ENCODE results near the gene RPS10.

The RPS10 gene

GRCh38 chr6:34457382-34457741, 31.5 kb upstream of the RPS10 start:
- H3K36me3 ChIP-seq (ENCODE audit: insufficient read depth, low read length): no peaks in the 10 kb centered on the region
- H3K27ac ChIP-seq (ENCODE audit: low read depth, low read length, poor library complexity, severe bottlenecking): no peak overlapping the region
- no peak for TF ChIP-seq EZH2 (IDR thresholded peaks at IDR 0.05; ENCODE audit: borderline replicate concordance, low read length)
- TF ChIP-seq CTCF (IDR thresholded peaks at IDR 0.05; ENCODE audit: low read length): no peak
- peaks cover 10% of the 10 kb centered on the region; the same call in 1 of the 2 replicates for H3K27me3 ChIP-seq (ENCODE audit: insufficient read depth, low read length)
- no peaks in the 10 kb centered on the region for H3K9me2 ChIP-seq (ENCODE audit: low read depth, low read length)
- no peaks in the 10 kb centered on the region for H4K20me1 ChIP-seq (ENCODE audit: insufficient read depth, low read length)
- no peak overlapping the region for H3K4me3 ChIP-seq (ENCODE audit: low read depth, low read length, poor library complexity, severe bottlenecking)
- H2AFZ ChIP-seq (ENCODE audit: low read length): no peak overlapping the region
- no peaks in the 10 kb centered on the region for H3F3A ChIP-seq (ENCODE audit: insufficient read depth, low read length)
- no peaks in the 10 kb centered on the region for H3K9me3 ChIP-seq (ENCODE audit: low read length)
- H3K79me2 ChIP-seq (ENCODE audit: insufficient read depth, low read length): no peaks in the 10 kb centered on the region
- H3K4me2 ChIP-seq (ENCODE audit: low read length): no peak overlapping the region
- no peak overlapping the region for H3K9ac ChIP-seq (ENCODE audit: low read length)
- H3K4me1 ChIP-seq (ENCODE audit: insufficient read depth, low read length, severe bottlenecking): no peaks in the 10 kb centered on the region

- no peaks in the 10 kb centered on the region for H4K20me1 ChIP-seq (ENCODE audit: insufficient read depth, low read length)
- peaks cover 18% of the 10 kb centered on the region; the same call in 1 of the 2 replicates for H3K27me3 ChIP-seq (ENCODE audit: insufficient read depth, low read length)
- H3K4me1 ChIP-seq (ENCODE audit: insufficient read depth, low read length, severe bottlenecking): no peaks in the 10 kb centered on the region
- no peaks in the 10 kb centered on the region for H3K79me2 ChIP-seq (ENCODE audit: insufficient read depth, low read length)
- no peaks in the 10 kb centered on the region for H3K9me2 ChIP-seq (ENCODE audit: low read depth, low read length)
- TF ChIP-seq EZH2 (IDR thresholded peaks at IDR 0.05; ENCODE audit: borderline replicate concordance, low read length): no peak
- no peak for TF ChIP-seq CTCF (IDR thresholded peaks at IDR 0.05; ENCODE audit: low read length)
- no peak overlapping the region for H2AFZ ChIP-seq (ENCODE audit: low read length)
- H3K9ac ChIP-seq (ENCODE audit: low read length): no peak overlapping the region
- no peaks in the 10 kb centered on the region; the same call in 1 of the 2 replicates for H3K36me3 ChIP-seq (ENCODE audit: insufficient read depth, low read length)
- no peak overlapping the region for H3K4me3 ChIP-seq (ENCODE audit: low read depth, low read length, poor library complexity, severe bottlenecking)
- H3K9me3 ChIP-seq (ENCODE audit: low read length): 0 out of 2 replicates have a peak, but pooled peaks cover 3% of the 10 kb centered on the region
- H3K4me2 ChIP-seq (ENCODE audit: low read length): no peak overlapping the region
- no peak overlapping the region for H3K27ac ChIP-seq (ENCODE audit: low read depth, low read length, poor library complexity, severe bottlenecking)
- H3F3A ChIP-seq (ENCODE audit: insufficient read depth, low read length): no peaks in the 10 kb centered on the region
These were observed 30.0 kb upstream of the RPS10 start for GRCh38 chr6:34455831-34456230.

- 0 out of 2 replicates have a peak, but pooled peaks cover 3% of the 10 kb centered on the region for H3K9me3 ChIP-seq (ENCODE audit: low read length)
- no peaks in the 10 kb centered on the region for H3K4me1 ChIP-seq (ENCODE audit: insufficient read depth, low read length, severe bottlenecking)
- no peaks in the 10 kb centered on the region for H4K20me1 ChIP-seq (ENCODE audit: insufficient read depth, low read length)
- TF ChIP-seq CTCF (IDR thresholded peaks at IDR 0.05; ENCODE audit: low read length): no peak
- no peak for TF ChIP-seq EZH2 (IDR thresholded peaks at IDR 0.05; ENCODE audit: borderline replicate concordance, low read length)
- H3K36me3 ChIP-seq (ENCODE audit: insufficient read depth, low read length): no peaks in the 10 kb centered on the region; the same call in 1 of the 2 replicates
- no peak overlapping the region for H3K27ac ChIP-seq (ENCODE audit: low read depth, low read length, poor library complexity, severe bottlenecking)
- H3K4me3 ChIP-seq (ENCODE audit: low read depth, low read length, poor library complexity, severe bottlenecking): no peak overlapping the region
- H3K79me2 ChIP-seq (ENCODE audit: insufficient read depth, low read length): no peaks in the 10 kb centered on the region
- no peak overlapping the region for H2AFZ ChIP-seq (ENCODE audit: low read length)
- no peak overlapping the region for H3K9ac ChIP-seq (ENCODE audit: low read length)
- no peaks in the 10 kb centered on the region for H3F3A ChIP-seq (ENCODE audit: insufficient read depth, low read length)
- H3K4me2 ChIP-seq (ENCODE audit: low read length): no peak overlapping the region
- H3K27me3 ChIP-seq (ENCODE audit: insufficient read depth, low read length): peaks cover 19% of the 10 kb centered on the region
- H3K9me2 ChIP-seq (ENCODE audit: low read depth, low read length): no peaks in the 10 kb centered on the region
These were observed 25.3 kb upstream of the RPS10 start for GRCh38 chr6:34451192-34451591.
